ENCODE data around the gene IGFBP1.

DNA sequence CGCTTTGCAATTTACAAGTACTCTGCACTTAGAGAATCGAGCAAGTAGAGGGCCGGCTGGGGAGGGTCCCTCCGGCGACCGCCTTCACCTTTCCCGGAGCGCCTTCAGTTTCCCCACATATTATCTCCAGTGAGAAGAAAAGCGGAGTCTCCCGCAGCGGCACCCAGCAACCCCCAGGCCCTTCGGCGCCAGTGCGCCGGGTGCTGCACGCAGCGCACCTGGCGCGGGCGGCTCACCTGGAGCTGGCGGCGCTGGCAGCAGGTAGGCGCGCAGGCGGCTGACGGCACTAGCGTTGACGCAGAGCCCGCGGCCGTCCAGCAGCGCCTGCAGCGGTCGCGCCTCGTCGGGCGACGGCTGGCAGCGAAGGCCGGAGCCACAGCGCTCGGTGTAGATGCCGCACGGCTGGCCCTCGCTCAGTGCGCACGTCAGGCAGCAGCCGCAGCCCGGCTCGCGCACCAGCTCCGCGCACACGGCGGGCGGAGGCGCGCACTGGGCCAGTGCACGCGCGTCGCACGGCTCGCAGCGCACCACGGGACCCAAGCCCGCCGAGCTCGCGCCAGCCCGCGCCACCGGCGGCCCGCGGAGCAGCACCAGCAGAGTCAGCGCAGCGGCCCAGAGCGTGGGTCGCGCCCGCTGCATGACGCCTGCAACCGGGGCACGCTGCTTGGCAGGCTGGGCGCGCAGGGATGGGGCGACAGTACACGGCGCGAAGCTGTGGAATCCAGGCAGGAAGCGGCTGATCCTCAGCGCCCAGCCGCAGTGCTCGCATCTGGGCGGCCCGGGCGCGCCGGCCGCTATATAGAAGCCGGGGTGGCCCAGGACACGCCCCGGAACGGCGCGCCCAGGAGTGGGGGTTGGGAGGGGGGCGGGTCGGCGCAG lies 32.5 kb downstream of the IGFBP1 start, which contains the start of gene IGFBP3:
- TF ChIP-seq POLR2A (IDR thresholded peaks at IDR 0.05; ENCODE audit: extremely low read depth, insufficient read length) (no peak), MYC (IDR thresholded peaks at IDR 0.05; ENCODE audit: low read depth, low read length) (no peak)
- TF ChIP-seq, protein P1, sequence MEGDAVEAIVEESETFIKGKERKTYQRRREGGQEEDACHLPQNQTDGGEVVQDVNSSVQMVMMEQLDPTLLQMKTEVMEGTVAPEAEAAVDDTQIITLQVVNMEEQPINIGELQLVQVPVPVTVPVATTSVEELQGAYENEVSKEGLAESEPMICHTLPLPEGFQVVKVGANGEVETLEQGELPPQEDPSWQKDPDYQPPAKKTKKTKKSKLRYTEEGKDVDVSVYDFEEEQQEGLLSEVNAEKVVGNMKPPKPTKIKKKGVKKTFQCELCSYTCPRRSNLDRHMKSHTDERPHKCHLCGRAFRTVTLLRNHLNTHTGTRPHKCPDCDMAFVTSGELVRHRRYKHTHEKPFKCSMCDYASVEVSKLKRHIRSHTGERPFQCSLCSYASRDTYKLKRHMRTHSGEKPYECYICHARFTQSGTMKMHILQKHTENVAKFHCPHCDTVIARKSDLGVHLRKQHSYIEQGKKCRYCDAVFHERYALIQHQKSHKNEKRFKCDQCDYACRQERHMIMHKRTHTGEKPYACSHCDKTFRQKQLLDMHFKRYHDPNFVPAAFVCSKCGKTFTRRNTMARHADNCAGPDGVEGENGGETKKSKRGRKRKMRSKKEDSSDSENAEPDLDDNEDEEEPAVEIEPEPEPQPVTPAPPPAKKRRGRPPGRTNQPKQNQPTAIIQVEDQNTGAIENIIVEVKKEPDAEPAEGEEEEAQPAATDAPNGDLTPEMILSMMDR (IDR thresholded peaks at IDR 0.05; ENCODE audit: low read depth, low read length): no peak
- TF ChIP-seq, protein P2, sequence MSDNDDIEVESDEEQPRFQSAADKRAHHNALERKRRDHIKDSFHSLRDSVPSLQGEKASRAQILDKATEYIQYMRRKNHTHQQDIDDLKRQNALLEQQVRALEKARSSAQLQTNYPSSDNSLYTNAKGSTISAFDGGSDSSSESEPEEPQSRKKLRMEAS (IDR thresholded peaks at IDR 0.05; ENCODE audit: low read depth, low read length): no peak

All from NB4 (cell line).